ENCODE results near the gene DNAH6.

- TF ChIP-seq TOX (CRISPR knock-in tag; IDR thresholded peaks at IDR 0.05; ENCODE audit: borderline replicate concordance) (no peak), ZC3H10 (CRISPR knock-in tag; IDR thresholded peaks at IDR 0.05) (no peak), ZFP30 (CRISPR knock-in tag; IDR thresholded peaks at IDR 0.05) (no peak), ZNF70 (CRISPR knock-in tag; IDR thresholded peaks at IDR 0.05) (no peak), ARNTL (CRISPR knock-in tag; IDR thresholded peaks at IDR 0.05; ENCODE audit: borderline replicate concordance, low read depth) (no peak), GLIS3 (CRISPR knock-in tag; IDR thresholded peaks at IDR 0.05) (no peak), CSRNP3 (CRISPR knock-in tag; IDR thresholded peaks at IDR 0.05) (no peak)
These were observed 124.1 kb downstream of the DNAH6 start for GRCh38 chr2:84640411-84640810.

Data from SK-N-SH treated with all-trans-retinoic acid at 6 μM for 48 hours (cell line).